WI38 (cell line): ENCODE data around the gene PID1.

Experiments used
- H3K4me3 ChIP-seq: 2 replicates; pipeline ENCODE4 v1.5.1; 2011; ENCODE audit warnings: low read depth, mild to moderate bottlenecking, control low read depth, low read length
- CTCF ChIP-seq: IDR thresholded peaks from 2 replicates; pipeline ENCODE4 v1.5.1; 2012; ENCODE audit warnings: low read depth, mild to moderate bottlenecking, control low read depth, low read length

PID1 gene

GRCh38 chr2:229261599-229261998, 9.5 kb downstream of the PID1 start:
- no peak for TF ChIP-seq CTCF
- H3K4me3 ChIP-seq: no peak overlapping the region

GRCh38 chr2:229261076-229261475, 10.0 kb downstream of the PID1 start:
- TF ChIP-seq CTCF: no peak
- H3K4me3 ChIP-seq: no peak overlapping the region

- TF ChIP-seq CTCF: no peak
- H3K4me3 ChIP-seq: no peak overlapping the region
Observed at GRCh38 chr2:229257985-229258384, 13.1 kb downstream of the PID1 start.

- no peak for TF ChIP-seq CTCF
Observed at GRCh38 chr2:229256376-229256775, 14.7 kb downstream of the PID1 start.

GRCh38 chr2:229254206-229254605, 16.9 kb downstream of the PID1 start:
- TF ChIP-seq CTCF: no peak
- no peak overlapping the region for H3K4me3 ChIP-seq

More at GRCh38 chr2:229256376-229256775, 14.7 kb downstream of the PID1 start:
- H3K4me3 ChIP-seq: no peak overlapping the region

GRCh38 chr2:229252996-229253395, 18.1 kb downstream of the PID1 start:
- TF ChIP-seq CTCF: no peak
- no peak overlapping the region for H3K4me3 ChIP-seq

- H3K4me3 ChIP-seq: no peak overlapping the region
- TF ChIP-seq CTCF: no peak
Observed at GRCh38 chr2:229252280-229252679, 18.8 kb downstream of the PID1 start.
